Left lung (tissue), 10 donors: ENCODE measurements around the gene CDX2. TPM values are rescaled to one million over a fixed set of nuclear protein-coding genes. Genes with fewer than 3 reads are reported as not detected.

Source experiments
- ATAC-seq: fragments of 200-7000 bp; cut with Tn5 transposase; one replicate; pipeline ENCODE4 v1.9.1; 2020; ENCODE audit warnings: moderate library complexity
- DNase-seq, 4 donors: peaks; one replicate each; pipeline ENCODE4 v3.0.0-alpha.2; 2013 to 2020
- H3K27ac ChIP-seq, 2 donors: fragments of 200-600 bp; sonication (generic) in 1 of 2; one replicate each; pipeline versions ENCODE4 v1.5.0 to v1.8.0; 2020 to 2021
- H3K27me3 ChIP-seq, 2 donors: fragments of 200-600 bp; sonication (generic) in 1 of 2; one replicate each; pipeline versions ENCODE4 v1.5.0 to v1.8.0; 2020 to 2021
- H3K36me3 ChIP-seq, 2 donors: fragments of 200-600 bp; sonication (generic) in 1 of 2; one replicate each; pipeline versions ENCODE4 v1.5.0 to v1.8.0; 2020 to 2021
- H3K4me1 ChIP-seq, 2 donors: fragments of 200-600 bp; one replicate each; pipeline ENCODE4 v1.8.0; 2021
- H3K4me3 ChIP-seq, 2 donors: fragments of 200-600 bp; sonication (generic) in 1 of 2; one replicate each; pipeline versions ENCODE4 v1.5.0 to v1.8.0; 2020 to 2021; ENCODE audit warnings: mild to moderate bottlenecking in 1 of 2
- H3K9me3 ChIP-seq, 2 donors: fragments of 200-600 bp; sonication (generic) in 1 of 2; one replicate each; pipeline versions ENCODE4 v1.5.0 to v1.8.0; 2020 to 2021
- intact Hi-C, 2 donors: fragments of 100-400 bp; cut with DNase I; formaldehyde crosslinking; loops; one replicate each; pipeline versions ENCODE4 v1.11.2 to v1.14.2; 2022
- polyA plus RNA-seq, 6 donors: library from polyadenylated mRNA; unstranded; fragments of 120-200 nt; gene quantifications; one replicate each; pipeline ENCODE4 v1.2.1, GENCODE V29; 2013; ENCODE audit not compliant: insufficient read length in 6 of 6
- total RNA-seq, 2 donors: library from RNA; stranded (reverse); fragmentation: NEBNext Ultra II Directional; extraction: Animal tissue kit (Norgen Biotek cat#: 25700); gene quantifications; one replicate each; pipeline ENCODE4 v1.2.1, GENCODE V29; 2021
- TF ChIP-seq, protein P1 (sequence below), 2 donors: fragments of 200-600 bp; sonication (generic) in 1 of 2; IDR thresholded peaks; one replicate each; pipeline versions ENCODE4 v1.5.0 to v1.8.0; 2021; ENCODE audit warnings: antibody characterized with exemption in 2 of 2
- donor health status: DM: no; HTN: yes; CAD: no.
- donor health status: DM: no; HTN: no; CAD: no.

Gene CDX2
- total and polyA plus RNA-seq, 8 donors, result not detected

DNA sequence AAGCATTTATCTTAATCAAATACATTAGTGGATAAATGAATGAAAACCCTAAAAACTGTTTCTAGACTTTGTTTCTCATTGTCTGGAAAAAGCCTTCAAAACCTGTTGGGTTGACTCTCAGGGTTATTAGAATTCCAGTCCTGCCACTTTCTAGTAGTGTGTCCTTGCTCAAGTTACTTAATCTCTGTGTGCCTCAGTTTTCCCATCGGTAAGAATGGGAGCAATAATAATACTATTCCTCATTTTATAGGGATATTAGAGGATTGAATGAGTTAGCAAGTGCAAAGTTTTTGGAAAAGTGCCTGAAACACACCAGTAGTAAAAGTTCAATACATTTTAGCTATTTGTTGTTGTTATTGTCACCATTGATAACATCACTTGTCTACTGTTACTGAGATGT is 16.5 kb upstream of the CDX2 start:
- H3K4me3 ChIP-seq, result no peak overlapping the region
- no peaks in the 10 kb centered on the region for H3K36me3 ChIP-seq
- no peak for DNase-seq
- H3K27ac ChIP-seq, result no peak overlapping the region
- ATAC-seq, result no peak
- TF ChIP-seq, protein P1, sequence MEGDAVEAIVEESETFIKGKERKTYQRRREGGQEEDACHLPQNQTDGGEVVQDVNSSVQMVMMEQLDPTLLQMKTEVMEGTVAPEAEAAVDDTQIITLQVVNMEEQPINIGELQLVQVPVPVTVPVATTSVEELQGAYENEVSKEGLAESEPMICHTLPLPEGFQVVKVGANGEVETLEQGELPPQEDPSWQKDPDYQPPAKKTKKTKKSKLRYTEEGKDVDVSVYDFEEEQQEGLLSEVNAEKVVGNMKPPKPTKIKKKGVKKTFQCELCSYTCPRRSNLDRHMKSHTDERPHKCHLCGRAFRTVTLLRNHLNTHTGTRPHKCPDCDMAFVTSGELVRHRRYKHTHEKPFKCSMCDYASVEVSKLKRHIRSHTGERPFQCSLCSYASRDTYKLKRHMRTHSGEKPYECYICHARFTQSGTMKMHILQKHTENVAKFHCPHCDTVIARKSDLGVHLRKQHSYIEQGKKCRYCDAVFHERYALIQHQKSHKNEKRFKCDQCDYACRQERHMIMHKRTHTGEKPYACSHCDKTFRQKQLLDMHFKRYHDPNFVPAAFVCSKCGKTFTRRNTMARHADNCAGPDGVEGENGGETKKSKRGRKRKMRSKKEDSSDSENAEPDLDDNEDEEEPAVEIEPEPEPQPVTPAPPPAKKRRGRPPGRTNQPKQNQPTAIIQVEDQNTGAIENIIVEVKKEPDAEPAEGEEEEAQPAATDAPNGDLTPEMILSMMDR (IDR thresholded peaks at IDR 0.05), result no peak
- intact Hi-C loops, result loop anchor here in 1 of 2 donors (10.0 kb wide), 1 partner anchor 151 kb away; no protein-coding TSS in a partner anchor
- peaks cover 0 to 1% of the 10 kb centered on the region in 2 donors for H3K4me1 ChIP-seq
- H3K9me3 ChIP-seq, result no peaks in the 10 kb centered on the region
- peaks cover 35 to 94% of the 10 kb centered on the region in 2 donors for H3K27me3 ChIP-seq

- Histone ChIP-seq H3K4me3 (no peak overlapping the region), H3K27me3 (peaks cover 68 to 100% of the 10 kb centered on the region in 2 donors), H3K9me3 (no peaks in the 10 kb centered on the region), H3K4me1 (peaks cover 4 to 24% of the 10 kb centered on the region in 2 donors), H3K27ac (no peak overlapping the region), H3K36me3 (no peaks in the 10 kb centered on the region)
- intact Hi-C loops, result loop anchor here in 1 of 2 donors (5.0 to 10.0 kb wide), 2 partner anchors 148 to 620 kb away; no protein-coding TSS in a partner anchor
- no peak for DNase-seq
- no peak for ATAC-seq
- TF ChIP-seq, protein P1 (IDR thresholded peaks at IDR 0.05), result no peak
These were observed 13.2 kb upstream of the CDX2 start for GRCh38 chr13:27982361-27982760.

- Histone ChIP-seq H3K4me1 (peaks cover 4 to 24% of the 10 kb centered on the region in 2 donors), H3K27ac (no peak overlapping the region)
These were observed 12.0 kb upstream of the CDX2 start for GRCh38 chr13:27981006-27981708.

DNA sequence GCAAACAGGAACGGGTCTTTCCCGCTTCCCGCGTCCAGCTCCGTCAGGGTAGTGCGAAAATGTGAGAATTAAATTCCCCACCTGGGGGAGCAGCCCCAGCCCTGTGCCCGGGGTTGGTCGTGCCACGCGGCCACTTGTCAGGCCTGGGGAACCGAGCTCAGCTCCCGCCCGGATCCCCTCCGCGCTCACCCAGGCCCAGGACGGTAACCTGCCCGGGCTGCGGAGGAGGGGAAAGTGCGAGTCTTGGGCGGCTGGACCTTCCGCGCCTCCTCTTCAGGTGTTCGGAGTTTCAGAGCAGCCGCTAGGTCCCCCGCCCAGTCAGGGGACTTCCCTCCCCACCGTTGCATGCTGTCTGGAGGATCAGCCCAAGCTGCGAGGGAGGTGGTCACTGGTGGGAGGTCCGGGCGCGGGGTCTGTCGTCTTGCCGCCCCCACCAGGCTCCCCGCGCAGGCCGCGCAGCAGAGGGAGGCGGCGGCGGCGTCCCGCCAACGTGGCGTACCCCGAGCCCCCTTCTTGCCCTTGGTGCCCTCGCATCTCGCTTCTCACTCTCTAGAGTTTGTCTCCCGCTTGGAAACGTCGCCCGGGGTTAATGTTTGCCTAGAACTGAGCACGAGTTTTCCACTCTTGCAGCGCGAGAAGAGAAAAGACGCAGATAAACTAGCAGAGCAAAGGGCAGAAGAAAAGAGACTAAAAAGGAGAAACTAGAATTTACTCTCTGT is 11.3 kb upstream of the CDX2 start:
- DNase-seq (no peak), ATAC-seq (no peak)
- TF ChIP-seq, protein P1 (IDR thresholded peaks at IDR 0.05), result no peak
- no peak overlapping the region for H3K27ac ChIP-seq
- no peaks in the 10 kb centered on the region for H3K9me3 ChIP-seq
- H3K4me1 ChIP-seq, result peaks cover 4 to 24% of the 10 kb centered on the region in 2 donors
- H3K4me3 ChIP-seq, result no peak overlapping the region
- peaks cover 81 to 100% of the 10 kb centered on the region in 2 donors for H3K27me3 ChIP-seq
- H3K36me3 ChIP-seq, result no peaks in the 10 kb centered on the region
- intact Hi-C loops, result loop anchor here in 1 of 2 donors (5.0 to 10.0 kb wide), 2 partner anchors 146 to 618 kb away; no protein-coding TSS in a partner anchor

More at GRCh38 chr13:27981006-27981708, 12.0 kb upstream of the CDX2 start:
- Histone ChIP-seq H3K36me3 (no peaks in the 10 kb centered on the region), H3K9me3 (no peaks in the 10 kb centered on the region), H3K27me3 (peaks cover 80 to 100% of the 10 kb centered on the region in 2 donors), H3K4me3 (no peak overlapping the region)
- DNase-seq (no peak), ATAC-seq (no peak)
- intact Hi-C loops, result loop anchor here in 1 of 2 donors (5.0 to 10.0 kb wide), 2 partner anchors 146 to 619 kb away; no protein-coding TSS in a partner anchor
- TF ChIP-seq, protein P1 (IDR thresholded peaks at IDR 0.05), result no peak
